Measurements from ENCODE around the gene EIF2S1. TPM values are rescaled to one million over a fixed set of nuclear protein-coding genes. Genes with fewer than 3 reads are reported as not detected.

Gene EIF2S1
- total and polyA plus RNA-seq, 10 donors, result 13.9 to 68.6 (median 52.0) TPM

DNA sequence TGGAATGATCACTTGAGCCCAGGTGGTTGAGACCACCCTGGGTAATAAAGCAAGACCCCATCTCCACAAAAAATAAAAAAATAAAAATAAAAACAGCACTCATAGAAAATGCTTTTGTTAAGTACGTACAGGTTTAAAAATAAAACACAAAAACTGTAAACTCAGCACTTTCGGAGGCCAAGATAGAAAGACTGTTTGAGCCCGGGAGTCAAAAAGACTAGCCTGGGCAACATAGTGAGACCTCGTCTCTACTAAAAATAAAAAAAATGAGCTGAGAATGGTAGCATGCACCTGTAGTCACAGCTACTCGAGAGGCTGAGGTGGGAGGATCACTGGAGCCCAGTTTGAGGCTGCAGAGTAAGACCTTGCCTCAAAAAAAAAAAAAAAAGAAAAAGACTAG, 8.1 kb upstream of the EIF2S1 start:
- Histone ChIP-seq H3K27ac (no peak overlapping the region), H3K4me1 (peaks cover 0 to 22% (median 8%) of the 10 kb centered on the region in 6 donors), H3K36me3 (peaks cover 0 to 68% (median 42%) of the 10 kb centered on the region in 6 donors), H3K9me3 (no peaks in the 10 kb centered on the region), H3K27me3 (replicated peaks in 1 of 7) (no peaks in the 10 kb centered on the region), H3K4me3 (no peak overlapping the region)
- intact Hi-C loops (cut with DNase I; ENCODE audit: low total_unique reads), result no loop called here
- WGBS, 5 donors, result 92 to 97% (median 94%) methylated on average over 5 of the region's 5 CpGs
- TF ChIP-seq POLR2A (IDR thresholded peaks at IDR 0.05) (no peak), POLR2AphosphoS5 (IDR thresholded peaks at IDR 0.05) (no peak)
- TF ChIP-seq, protein P1, sequence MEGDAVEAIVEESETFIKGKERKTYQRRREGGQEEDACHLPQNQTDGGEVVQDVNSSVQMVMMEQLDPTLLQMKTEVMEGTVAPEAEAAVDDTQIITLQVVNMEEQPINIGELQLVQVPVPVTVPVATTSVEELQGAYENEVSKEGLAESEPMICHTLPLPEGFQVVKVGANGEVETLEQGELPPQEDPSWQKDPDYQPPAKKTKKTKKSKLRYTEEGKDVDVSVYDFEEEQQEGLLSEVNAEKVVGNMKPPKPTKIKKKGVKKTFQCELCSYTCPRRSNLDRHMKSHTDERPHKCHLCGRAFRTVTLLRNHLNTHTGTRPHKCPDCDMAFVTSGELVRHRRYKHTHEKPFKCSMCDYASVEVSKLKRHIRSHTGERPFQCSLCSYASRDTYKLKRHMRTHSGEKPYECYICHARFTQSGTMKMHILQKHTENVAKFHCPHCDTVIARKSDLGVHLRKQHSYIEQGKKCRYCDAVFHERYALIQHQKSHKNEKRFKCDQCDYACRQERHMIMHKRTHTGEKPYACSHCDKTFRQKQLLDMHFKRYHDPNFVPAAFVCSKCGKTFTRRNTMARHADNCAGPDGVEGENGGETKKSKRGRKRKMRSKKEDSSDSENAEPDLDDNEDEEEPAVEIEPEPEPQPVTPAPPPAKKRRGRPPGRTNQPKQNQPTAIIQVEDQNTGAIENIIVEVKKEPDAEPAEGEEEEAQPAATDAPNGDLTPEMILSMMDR (IDR thresholded peaks at IDR 0.05 in 8 of 11, conservative IDR thresholded peaks at IDR 0.05 in 3 of 11), result no peak
- DNase-seq, result no peak

DNA sequence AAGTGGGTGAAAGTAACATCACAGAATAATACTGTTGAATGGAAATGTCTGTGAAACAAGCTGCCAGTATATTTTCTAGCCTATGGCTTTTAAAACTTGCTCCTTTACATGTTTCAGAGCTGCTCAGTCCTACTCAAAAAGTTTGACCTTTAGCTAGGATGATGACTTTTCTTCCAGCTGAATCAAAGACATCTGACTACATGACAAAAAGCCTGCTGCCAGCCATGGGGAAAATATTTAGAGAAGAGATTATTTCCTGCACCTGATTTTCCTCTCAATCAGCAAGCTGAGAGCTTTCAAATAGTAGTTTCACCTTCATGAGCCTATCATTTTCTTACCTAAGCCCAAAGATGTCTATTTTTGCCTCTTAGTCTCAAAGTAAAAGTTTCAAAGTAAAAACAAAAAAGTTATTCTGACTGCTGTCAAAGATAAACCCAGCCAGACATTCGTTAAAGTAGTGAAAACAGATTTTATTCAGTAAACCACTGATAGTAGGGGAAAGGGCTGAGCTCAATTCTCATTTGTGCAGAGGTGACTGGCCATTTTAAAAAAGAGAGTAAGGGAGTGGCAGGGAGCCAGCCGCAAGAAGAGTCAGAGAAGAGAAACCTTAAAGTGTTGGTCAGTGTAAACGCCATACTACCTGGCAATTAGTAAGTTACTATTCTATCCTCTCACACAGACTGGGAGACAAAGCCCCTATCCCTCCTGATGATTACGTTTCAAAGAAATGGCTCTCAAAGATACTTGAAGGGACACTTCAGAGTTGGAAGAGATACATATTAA, 2.8 kb upstream of the EIF2S1 start:
- TF ChIP-seq POLR2A (IDR thresholded peaks at IDR 0.05) (no peak), POLR2AphosphoS5 (IDR thresholded peaks at IDR 0.05) (no peak)
- TF ChIP-seq, protein P1 (IDR thresholded peaks at IDR 0.05 in 8 of 11, conservative IDR thresholded peaks at IDR 0.05 in 3 of 11), result no peak

DNA sequence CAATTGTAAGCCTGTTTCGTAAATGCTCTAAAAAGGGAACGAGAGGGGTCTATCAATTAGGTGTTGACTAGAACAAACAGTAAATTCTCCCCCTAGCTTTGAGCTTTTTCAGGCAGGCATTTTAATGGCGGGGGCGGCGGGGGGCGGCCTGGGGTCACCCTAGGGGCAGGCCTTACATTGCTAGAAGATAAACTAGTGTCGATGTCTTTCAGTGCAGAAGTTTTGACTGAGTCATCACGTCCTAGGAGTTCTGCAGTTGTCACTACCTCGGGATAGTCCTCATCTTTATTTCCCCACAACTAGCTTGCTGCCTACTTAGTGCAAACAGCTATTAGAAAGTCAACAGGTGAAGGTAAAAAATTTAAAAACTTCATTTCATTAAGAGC, 2.2 kb upstream of the EIF2S1 start:
- 77 to 89% (median 82%) methylated on average over 9 of the region's 9 CpGs for WGBS, 5 donors
- DNase-seq, result no peak
- Histone ChIP-seq H3K9me3 (no peaks in the 10 kb centered on the region), H3K27me3 (replicated peaks in 1 of 7) (no peaks in the 10 kb centered on the region), H3K4me3 (peak overlapping the region in 3 of 8 donors; percentile 69 to 96 (median 81)), H3K36me3 (peaks cover 0 to 18% (median 3%) of the 10 kb centered on the region in 6 donors), H3K4me1 (peaks cover 30 to 72% (median 55%) of the 10 kb centered on the region in 6 donors), H3K27ac (no peak overlapping the region)
- intact Hi-C loops (cut with DNase I; ENCODE audit: low total_unique reads), result no loop called here
- TF ChIP-seq POLR2A (IDR thresholded peaks at IDR 0.05) (no peak), POLR2AphosphoS5 (IDR thresholded peaks at IDR 0.05) (no peak)
- TF ChIP-seq, protein P1 (IDR thresholded peaks at IDR 0.05 in 8 of 11, conservative IDR thresholded peaks at IDR 0.05 in 3 of 11), result no peak

More for the DNA sequence above, 2.8 kb upstream of the EIF2S1 start:
- Histone ChIP-seq H3K4me3 (peak overlapping the region in 1 of 8 donors; percentile 96), H3K27ac (no peak overlapping the region), H3K36me3 (peaks cover 0 to 18% (median 2%) of the 10 kb centered on the region in 6 donors), H3K9me3 (no peaks in the 10 kb centered on the region), H3K27me3 (replicated peaks in 1 of 7) (no peaks in the 10 kb centered on the region), H3K4me1 (peaks cover 24 to 66% (median 49%) of the 10 kb centered on the region in 6 donors)
- no peak for DNase-seq
- intact Hi-C loops (cut with DNase I; ENCODE audit: low total_unique reads), result no loop called here
- whole genome bisulfite sequencing, 5 donors, result 68 to 82% (median 78%) methylated on average over 4 of the region's 4 CpGs

All from spleen (tissue), 11 donors.